HepG2 (cell line): Measurements from ENCODE around the gene KDM4F. TPM values are rescaled to one million over a fixed set of nuclear protein-coding genes. Genes with fewer than 3 reads are reported as not detected.

ENCODE experiments used
- SNAI1 ChIP-seq: sonication (generic); formaldehyde crosslinking; IDR thresholded peaks from 2 replicates; pipeline ENCODE4 v1.5.0; 2020; ENCODE audit warnings: mild to moderate bottlenecking, missing genetic modification reagents, borderline replicate concordance
- ZBTB8A ChIP-seq: sonication (generic); formaldehyde crosslinking; IDR thresholded peaks from 2 replicates; pipeline ENCODE4 v1.4.0; 2020; ENCODE audit warnings: mild to moderate bottlenecking, low read depth, missing genetic modification reagents, borderline replicate concordance
- polyA plus RNA-seq, 8 experiments: library from polyadenylated mRNA; depleted of rRNA in 3 of 8; stranded (reverse) in 7 of 8; unstranded in 1 of 8; fragments of >200 nt; fragmentation: Illumina TruSeq in 4 of 8; extraction: Trizol in 4 of 8; gene quantifications; 2 replicates each; pipeline versions ENCODE4 v1.2.1 to v1.2.3, GENCODE V29; 2011 to 2016; ENCODE audit warnings: low read depth in 4 of 8, missing spikeins in 1 of 8, mixed read lengths in 1 of 8; ENCODE audit not compliant: insufficient read depth in 1 of 8
- total RNA-seq, 5 experiments: library from RNA; depleted of rRNA; stranded (reverse); fragments of >200 nt; fragmentation: Illumina TruSeq; extraction: Trizol; gene quantifications; 2 replicates each; pipeline ENCODE4 v1.2.3, GENCODE V29; 2016; ENCODE audit warnings: low read depth in 1 of 5
- TF ChIP-seq, protein P1 (sequence below), 2 experiments: sonication (generic) in 1 of 2; formaldehyde crosslinking in 1 of 2; IDR thresholded peaks; 2 replicates each; pipeline versions ENCODE4 v1.4.0 to v1.6.1; 2016 to 2020; ENCODE audit warnings: borderline replicate concordance in 1 of 2, low read depth in 1 of 2, mild to moderate bottlenecking in 1 of 2, missing genetic modification reagents in 1 of 2
- TF ChIP-seq, protein P2 (sequence below): sonication (generic); formaldehyde crosslinking; IDR thresholded peaks from 2 replicates; pipeline ENCODE4 v1.4.0; 2020; ENCODE audit warnings: mild to moderate bottlenecking, missing genetic modification reagents

The KDM4F gene
- total and polyA plus RNA-seq, 2 of the 13 experiments (the other 11 are each of a cell fraction or from before 2014, with no cell fraction given): not detected

DNA sequence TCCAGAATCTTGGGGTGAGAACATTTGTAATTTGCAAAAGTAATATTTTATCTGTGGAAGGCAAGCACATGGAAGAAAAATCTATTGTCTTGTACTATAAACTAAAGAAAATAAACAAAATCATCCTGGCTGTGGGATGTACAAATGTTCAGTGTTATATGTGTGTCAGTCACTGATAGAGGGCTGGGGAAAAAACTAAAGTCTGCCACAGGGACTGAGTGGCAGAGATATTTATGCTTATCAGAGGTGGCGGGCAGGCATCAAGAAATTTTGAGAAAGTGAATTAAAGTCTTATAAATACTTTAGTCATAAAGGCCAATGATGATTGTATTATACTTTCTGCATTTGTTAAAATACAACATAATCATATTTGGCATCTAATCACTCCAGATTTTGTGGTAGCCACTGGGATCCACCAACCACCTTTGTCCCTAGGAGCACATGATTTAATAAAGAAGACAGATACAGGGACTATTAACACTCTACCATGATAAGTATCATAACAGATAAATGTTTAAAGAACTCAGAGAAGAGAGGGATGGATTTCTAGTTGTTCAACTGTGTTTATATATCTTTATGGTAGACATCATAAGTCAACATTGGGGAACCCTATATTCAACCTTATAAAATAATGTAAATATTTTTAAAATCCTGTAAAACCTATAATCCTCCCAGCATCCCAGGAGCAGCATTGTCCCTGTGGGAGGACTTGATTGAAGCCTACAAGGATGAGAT lies 37.8 kb downstream of the KDM4F start (continued):
- TF ChIP-seq, protein P1, sequence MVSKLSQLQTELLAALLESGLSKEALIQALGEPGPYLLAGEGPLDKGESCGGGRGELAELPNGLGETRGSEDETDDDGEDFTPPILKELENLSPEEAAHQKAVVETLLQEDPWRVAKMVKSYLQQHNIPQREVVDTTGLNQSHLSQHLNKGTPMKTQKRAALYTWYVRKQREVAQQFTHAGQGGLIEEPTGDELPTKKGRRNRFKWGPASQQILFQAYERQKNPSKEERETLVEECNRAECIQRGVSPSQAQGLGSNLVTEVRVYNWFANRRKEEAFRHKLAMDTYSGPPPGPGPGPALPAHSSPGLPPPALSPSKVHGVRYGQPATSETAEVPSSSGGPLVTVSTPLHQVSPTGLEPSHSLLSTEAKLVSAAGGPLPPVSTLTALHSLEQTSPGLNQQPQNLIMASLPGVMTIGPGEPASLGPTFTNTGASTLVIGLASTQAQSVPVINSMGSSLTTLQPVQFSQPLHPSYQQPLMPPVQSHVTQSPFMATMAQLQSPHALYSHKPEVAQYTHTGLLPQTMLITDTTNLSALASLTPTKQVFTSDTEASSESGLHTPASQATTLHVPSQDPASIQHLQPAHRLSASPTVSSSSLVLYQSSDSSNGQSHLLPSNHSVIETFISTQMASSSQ (IDR thresholded peaks at IDR 0.05; ENCODE audit: low read depth): no peak
- TF ChIP-seq, protein P1 (CRISPR knock-in tag; IDR thresholded peaks at IDR 0.05; ENCODE audit: borderline replicate concordance): no peak
- TF ChIP-seq SNAI1 (CRISPR knock-in tag): no peak
- TF ChIP-seq, protein P2, sequence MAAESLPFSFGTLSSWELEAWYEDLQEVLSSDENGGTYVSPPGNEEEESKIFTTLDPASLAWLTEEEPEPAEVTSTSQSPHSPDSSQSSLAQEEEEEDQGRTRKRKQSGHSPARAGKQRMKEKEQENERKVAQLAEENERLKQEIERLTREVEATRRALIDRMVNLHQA (CRISPR knock-in tag): no peak
- TF ChIP-seq ZBTB8A (CRISPR knock-in tag): no peak
- TF ChIP-seq, all 625 proteins: peak for 0
